ENCODE results near the gene NELL2.
A peak's percentile ranks its signal among the peaks of the same experiment; 100 is the strongest.
"Not testable (repeated sequence)": the region's sequence is repeated elsewhere in the genome, so short reads cannot be mapped to it uniquely, and the experiment has no call there.

Gene NELL2

DNA sequence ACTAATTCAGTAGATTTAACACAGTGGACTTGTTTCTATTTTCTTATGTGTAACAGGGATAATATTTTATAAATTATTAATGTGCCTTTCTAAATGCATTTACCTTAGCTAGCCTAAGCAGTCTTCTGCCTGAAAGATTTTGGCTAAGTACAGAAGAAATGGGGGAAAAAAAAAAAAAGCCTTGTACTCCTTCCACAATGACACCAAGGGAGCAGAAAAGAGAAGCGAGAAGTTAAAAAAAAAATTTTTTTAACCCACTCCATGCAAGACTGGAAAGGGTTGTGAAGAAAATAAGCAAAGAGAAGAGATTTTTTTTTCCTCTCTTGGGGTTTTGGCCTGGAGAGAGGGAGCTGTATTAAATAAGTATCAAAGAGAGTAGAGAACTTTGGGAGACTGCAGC, 28.7 kb downstream of the NELL2 start:
- DNase-seq: no peak

DNA sequence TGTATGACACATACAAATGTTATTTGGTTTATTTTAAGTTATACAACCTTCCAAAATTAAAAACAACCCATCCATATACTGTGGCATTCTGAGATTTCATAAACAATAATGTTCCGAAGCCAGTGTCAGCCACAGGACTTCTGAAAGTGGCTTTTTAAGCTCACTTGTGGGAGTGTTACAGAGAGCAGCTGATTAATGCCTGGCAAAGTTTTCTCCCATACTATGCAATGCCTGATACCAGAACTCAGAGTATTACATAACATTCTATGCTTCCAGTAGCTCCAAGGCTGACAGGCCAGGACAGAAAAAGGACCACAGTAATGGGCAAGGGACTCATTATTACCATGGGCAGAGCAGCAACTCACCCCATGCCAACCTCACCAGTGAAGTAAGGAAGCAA, 29.3 kb downstream of the NELL2 start:
- DNase-seq: no peak

DNA sequence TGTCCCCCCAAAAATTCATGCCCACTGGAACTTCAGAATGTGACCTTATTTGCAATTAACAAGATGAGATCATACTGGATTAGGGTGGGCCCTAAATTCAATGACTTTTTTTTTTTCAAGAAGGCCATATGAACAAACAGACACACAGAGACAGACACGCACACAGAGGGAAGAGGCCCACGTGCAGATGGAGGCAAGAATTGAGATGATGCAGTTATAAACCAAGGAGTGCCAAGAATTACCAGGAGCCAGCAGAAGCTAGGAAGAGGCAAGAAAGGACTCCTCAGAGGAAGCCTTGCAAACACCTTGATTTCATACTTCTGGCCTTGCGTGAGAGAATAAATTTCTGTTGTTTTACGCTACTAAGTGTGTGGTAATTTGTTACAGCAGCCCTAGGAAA, 33.4 kb downstream of the NELL2 start:
- DNase-seq: peak; percentile 10

DNA sequence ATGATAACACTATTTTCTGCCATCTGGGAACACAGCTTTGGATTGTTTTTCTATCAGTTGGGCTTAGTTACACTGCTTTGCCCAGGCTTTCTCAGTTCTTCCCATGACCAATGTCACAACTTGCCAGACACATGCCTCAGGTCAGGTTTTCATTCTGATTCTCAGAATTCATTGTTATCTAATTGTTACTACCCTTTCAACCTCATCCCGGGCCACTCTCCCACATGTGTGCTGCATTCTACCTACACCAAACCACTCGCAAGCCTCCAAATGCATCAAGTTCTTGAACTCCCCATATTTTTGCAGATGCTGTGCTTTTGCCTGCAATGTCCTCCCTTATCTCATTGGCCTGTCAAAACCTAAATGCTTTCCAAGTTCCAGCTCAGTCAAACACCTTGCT, 36.3 kb downstream of the NELL2 start:
- no peak for DNase-seq

DNA sequence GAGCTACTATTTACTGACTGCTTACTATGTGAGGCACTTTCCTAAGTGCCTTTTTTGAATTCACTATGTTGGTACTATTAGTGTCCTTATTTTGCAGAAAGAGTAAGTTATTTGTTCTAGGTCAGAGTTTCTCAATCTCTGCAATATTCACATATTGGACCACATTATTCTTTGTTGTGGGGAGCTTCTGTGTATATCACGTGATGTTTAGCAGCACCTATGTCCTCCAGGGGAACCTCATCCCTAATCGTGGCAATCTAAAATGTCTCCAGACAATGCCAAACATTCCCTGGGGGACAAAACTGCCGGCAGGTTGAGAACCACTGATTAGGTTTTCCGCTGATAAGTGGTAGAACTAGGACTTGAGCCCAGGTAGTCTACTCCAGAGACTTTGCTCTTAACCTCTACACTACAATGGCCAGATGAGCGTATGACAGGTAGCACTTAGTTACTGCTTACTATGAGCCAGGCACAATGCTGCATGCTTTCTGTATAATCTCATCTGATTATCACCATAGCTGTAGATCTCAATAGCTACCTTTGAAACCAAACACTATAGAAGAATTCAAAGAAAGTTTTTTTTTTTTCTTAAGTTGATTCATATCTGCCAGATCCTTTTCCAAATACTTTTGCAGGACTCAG, 38.9 kb downstream of the NELL2 start:
- no peak for DNase-seq

DNA sequence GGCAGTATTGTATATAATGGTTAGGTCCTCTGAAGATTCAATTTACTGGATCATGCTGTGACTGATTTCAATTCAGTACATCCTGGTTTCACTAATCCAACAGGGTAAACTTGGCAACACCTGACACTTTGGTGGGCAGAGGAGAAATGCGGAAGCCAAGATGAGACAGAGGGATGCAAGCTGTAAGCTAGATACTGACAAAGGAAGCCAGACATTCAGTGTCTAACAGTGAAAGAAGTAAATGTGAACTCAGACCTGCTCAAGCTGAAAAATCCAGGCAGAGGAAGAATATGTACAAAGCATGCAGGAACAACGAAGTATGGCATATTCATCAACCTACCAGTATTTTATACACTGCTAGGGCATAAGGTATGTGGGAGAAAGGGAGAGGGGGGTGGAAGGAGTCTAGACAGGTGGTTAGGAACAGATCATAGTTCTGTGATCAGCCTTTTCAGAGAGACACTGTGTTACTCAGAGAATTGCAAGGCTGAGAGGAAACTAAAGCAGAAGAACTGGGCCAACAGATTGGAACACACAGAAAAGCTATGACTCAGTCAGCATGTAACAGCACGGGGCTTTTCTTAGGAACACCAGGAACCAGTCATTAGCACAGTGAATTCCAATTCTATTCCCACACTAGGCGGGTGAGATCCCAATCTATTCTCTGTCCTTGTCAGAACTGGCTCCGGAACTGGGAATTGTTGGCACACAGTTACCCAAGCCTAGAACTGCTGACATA, 40.3 kb downstream of the NELL2 start:
- no peak for DNase-seq

DNA sequence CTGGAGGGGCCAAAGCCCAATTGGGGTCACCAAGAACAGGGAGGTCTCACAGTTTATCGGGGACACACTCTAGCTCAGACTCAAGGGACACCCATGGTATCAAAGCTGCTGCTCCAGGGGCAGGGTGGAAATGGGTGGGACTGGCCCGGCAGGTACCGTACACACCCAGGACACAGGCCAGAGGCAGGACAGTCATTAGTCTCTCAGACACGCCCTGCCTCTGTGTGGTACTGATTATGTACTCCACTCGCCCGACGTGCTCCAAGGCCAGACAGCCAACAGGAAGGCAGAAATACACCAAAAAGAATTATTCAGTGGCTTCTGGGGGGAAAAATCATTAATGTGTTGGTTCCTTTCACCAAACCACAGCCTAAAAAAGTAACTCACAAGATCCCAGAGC, 41.1 kb downstream of the NELL2 start:
- not testable (repeated sequence) for DNase-seq

DNA sequence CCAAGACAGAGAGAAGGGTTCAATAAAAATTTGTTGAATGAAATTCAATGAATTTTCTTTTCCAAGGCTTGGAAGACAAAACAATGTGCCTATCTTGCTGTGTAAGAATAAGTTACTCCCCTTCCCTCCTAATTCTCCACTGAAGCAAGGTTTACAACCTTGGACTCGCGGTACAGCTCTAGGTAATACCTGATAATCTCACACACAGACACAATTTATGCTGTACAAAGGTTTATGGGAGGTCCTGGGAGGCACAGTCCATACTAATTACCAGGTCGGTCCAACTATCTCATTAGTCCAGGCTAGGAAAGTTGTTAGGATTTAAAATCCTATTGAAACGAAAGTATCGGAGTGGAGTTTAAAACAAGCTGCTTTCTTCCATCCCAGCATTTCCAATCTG, 42.6 kb downstream of the NELL2 start:
- DNase-seq: no peak

DNA sequence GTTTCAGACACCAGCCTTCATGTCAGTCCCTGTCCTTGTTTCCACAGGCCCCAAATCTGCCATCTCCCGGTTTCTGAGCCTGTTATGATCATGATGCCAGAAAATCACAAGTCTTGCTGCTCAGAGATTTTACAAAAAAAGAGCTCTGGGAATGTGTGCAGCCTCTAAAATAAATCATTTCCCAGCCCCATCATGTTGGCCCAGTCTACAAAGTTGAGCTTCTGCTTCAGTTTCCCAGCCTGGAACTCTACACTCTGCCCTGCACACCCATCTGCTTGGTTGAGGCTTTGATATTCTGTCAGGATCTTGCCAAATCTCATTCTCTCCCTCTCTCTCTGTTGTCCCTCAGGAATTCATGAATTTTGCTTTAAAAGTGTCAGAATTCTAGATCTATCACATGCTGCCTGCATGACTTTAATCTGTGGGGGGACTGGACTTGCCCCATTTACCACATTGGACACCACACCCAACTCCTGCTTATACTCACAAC, 45.5 kb downstream of the NELL2 start:
- no peak for DNase-seq

DNA sequence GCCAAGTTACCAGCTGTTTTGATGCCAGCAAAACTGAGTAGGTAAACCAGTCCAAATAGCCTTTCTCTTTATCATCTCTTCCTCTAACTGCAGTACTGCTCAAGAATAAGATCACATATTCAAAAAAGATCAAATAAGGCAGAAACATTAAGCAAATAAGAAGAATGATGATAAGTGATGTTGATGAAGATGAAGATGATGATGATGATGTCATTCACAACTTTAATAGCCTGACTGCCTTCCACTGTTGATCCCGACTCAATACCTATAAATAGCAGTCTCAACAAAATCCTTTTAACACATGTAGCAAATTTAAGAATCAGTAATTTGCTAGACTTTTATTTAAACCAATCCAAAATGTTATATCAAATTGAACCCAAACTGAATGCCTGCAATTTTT, 47.1 kb downstream of the NELL2 start:
- DNase-seq: no peak

DNA sequence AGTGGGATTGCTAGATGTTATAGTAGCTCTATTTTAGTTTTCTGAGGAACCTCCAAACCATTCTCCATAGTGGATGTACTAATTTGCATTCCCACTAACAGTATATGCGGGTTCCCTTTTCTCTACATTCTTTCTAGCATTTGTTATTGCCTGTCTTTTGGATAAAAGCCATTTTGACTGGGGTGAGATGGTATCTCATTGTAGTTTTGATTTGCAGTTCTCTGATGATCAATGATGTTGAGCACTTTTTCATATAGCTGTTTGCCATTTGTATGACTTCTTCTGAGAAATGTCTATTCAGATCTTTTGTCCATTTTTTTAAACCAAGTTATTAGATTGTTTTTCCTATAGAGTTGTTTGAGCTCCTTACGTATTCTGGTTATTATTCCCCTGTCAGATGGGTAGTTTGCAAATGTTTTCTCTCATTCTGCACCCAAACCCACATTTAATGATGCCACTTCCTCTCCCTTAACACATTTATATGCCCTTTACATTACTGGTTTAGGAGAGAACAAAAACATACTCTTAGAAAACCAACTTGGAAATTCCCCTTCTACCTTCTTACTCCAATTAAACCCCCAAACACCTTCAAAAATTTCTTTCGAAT, 48.2 kb downstream of the NELL2 start:
- DNase-seq: no peak

DNA sequence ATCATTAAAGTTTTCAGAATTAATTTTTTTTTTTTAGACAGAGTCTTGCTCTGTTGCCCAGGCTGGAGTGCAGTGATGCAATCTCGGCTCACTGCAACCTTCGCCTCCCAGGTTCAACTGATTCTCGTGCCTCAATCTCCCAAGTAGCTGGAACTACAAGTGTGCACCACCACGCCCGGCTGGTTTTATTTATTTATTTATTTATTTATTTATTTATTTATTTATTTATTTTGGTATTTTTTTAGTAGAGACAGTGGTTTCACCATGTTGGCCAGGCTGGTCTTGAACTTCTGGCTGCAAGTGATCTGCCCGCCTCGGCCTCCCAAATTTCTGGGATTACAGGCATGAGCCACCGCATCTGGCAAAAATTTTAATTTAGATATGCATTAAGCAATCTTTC, 54.4 kb downstream of the NELL2 start:
- not testable (repeated sequence) for DNase-seq

DNA sequence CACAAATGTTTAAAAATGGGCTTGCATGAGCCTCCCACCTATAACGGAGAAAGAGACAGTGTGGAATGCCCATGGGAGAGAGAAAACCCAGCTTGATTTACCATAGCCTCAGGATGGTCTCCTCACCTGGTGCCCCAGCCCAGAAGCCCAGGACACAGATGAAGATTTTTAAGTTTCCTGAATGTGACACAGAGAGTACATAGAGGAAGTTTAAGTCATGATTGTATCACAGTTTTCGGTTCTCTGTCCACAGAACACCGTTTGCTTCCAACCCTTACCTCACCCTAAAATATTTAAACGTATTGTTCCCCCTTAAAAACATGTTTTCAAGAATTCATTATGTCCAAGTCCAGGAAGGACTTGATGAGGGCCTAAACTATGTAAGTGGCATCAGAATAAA, 56.2 kb downstream of the NELL2 start:
- DNase-seq: no peak

DNA sequence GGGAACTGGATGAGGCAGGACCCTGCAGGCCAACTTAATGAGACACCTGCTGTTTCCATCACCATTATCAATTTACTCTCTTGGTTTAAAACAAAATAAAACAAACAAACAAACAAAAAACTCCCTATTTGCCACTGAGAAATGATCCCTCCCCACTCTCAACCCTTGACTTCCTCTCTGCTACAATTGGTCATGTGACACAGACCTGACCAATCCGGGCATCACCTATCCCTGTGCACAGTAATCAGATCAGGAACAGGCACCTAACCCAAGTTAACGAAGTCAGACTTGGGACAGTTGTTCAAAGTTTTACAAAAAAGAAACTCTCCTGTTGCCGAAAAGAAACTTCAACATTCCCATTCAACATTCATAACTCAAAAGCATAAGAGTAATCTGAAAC, 58.4 kb downstream of the NELL2 start:
- DNase-seq: no peak

DNA sequence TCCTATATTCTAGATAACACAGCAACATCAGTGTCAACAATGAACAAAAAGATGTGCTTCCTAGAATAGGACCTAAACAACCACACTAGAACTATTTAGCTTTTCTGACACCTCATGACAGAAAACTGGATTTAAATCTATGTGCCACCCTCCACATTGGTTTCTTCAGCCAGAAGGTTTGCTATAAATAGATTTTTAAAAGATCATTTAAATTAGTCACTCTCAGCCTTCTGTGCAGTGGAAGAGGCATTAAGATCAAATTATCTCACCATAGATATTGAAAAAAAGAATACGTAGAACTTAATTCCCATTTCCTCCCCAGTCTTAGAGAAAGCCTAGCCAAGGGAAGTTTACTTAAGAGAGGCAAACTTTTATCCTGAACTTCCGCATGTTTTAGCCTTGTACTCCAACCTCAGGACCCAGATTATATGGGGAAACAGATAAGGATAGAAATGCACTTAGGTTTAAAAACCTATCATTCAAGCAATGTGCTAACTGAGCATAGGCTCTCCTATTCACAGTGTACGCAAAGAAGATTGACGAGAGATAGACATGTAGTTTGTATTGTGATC, 59.6 kb downstream of the NELL2 start:
- no peak for DNase-seq

DNA sequence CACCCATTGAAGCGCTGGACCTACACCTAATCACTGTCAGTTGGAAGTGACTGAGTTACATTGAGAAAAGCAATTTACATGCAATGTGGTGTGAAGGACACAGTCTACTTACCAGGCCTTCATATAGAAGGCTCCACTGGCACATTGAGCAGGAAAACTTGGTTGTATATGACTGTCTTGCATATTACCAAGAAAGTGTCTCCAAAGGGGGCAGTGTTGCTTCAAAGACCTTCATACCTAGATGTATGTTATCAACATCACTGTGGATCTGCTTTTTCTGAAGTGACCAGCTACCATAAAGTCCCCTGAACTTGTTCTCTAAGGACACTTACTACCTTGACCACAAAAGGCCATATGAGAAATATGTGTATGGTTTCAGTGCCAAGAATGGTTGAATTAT, 64.1 kb downstream of the NELL2 start:
- no peak for DNase-seq

DNA sequence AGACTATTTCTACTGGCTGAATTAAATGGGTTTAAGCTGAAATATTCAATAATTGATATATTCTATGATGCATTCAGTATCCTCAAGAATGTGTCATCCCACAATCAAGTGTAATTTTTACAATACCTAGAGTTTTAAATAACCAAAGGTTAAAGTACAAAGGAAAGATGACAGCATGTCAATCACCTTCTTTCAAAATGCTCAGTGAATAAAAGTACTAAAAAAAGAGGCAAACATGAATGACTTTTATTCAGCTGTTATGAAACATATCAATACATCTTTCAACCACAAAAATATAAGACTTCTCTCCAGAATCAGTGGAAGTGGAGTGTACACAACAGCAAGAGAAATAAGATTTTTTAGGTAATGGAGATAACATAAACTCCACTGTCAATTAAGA, 72.0 kb downstream of the NELL2 start:
- DNase-seq: no peak

DNA sequence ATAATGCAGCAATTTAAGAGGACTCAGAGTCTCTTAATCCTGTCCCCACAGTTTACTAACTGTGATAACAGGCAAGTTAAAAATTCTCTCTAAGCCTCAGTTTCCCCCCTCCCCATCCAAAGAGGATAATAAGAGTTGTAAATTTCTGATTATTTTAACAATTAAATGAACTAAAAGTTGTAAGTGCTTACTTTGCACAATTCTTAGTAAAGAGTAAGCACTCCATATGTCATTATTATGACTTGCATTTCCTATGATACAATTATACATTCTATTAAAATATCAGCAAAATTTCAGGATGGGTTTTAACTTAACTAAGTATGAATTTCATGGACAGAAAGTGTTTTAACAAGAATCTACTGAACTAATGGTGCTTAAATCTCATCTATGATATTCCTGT, 80.1 kb downstream of the NELL2 start:
- no peak for DNase-seq

DNA sequence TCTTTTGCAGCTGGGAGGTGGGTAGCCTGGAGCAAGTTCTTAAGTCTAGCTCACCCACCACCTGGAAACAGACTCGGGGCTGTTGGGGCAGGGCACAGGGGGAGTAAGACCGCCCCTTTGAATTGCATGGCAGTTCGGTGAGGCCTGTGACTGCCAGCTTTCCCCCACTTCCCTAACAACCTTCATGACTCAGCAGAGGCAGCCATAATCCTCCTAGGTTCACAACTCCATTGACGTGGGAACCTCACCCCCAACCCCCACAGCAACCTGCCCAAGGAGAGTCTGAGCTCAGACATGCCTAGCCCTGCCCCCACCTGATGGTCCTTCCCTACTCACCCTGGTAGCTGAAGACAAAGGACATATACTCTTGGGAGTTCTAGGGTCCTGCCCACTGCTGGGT, 87.4 kb downstream of the NELL2 start:
- no peak for DNase-seq

DNA sequence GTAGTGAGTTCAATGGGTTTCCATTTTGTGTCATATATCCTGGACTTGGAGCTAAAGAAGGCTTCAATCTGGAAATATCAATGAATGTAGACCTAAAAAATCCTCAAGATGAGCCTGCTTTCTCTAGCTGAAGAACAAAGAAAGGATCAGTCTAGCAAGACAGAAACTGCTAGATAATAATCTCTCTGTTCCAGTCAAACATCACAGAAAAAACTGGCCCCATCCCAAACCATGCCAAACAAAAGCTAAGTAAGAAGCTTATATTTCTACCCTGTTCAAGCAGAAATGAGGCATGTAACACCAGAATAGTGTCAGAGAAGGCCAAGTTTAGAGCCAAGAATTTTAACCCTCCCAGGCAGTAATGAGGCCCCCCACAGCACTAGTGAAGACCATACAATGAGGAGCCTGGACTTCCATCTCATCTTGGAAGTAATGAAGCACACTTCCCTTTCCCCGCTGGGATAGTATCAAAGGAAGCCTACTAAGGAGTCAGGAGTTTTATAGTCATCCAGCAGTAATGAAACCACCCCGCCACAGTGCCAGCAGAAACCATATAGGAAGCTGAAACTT, 95.8 kb downstream of the NELL2 start:
- DNase-seq: no peak

DNA sequence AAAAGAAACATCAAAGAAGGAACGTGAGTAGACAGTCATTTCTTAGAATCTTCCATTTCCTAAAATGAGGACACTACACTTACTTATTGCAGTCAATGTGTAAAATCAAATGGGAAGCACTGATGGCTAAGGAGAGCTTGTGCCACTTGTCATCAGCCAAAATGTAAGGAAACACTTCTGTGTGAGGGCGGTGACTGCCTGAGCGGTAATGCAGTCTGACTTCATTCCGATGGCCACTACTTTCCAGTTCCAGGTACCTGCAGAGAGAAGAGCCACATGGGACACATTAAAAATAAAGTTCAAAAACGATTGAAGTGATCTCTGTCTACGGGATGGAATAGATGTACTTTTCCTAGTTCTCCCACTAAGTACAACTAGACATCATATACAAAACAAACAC, 96.3 kb downstream of the NELL2 start:
- DNase-seq: no peak

DNA sequence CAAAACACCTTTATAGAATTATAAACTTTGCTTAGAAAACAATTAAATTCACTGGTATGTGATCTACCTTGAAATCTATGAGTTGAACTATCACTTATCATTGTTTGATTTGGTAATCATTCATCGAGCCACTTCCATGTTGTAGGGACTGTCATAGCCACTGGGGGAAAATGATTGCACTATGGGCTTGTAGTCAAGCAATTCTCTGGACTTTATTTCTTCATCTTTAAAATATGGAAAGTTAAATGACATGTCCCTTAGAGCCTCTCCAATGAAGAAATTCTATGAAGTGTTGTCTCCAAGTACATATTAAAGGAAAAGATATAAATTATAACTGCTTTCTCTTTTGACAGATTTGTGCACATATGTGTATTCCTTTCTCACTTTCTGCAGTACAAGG, 97.3 kb downstream of the NELL2 start:
- no peak for DNase-seq

DNA sequence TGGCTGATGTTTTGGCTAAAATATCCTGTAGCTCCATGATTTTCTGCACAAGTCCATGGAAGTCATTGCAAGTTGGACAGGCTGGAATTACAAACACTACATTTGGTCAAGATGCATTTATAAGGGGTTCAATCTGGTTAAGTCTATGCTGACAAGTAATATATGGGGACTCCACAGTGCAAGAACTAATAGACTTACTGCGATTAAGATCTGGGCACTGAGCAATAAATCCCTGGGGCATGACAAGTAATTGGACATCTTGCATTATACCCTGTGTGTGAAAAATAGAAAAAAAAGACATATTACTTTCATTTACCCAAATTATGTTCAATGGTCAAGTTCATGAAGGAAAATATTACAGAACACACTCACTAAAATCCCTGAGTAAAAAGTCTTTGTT, 99.1 kb downstream of the NELL2 start:
- DNase-seq: no peak

DNA sequence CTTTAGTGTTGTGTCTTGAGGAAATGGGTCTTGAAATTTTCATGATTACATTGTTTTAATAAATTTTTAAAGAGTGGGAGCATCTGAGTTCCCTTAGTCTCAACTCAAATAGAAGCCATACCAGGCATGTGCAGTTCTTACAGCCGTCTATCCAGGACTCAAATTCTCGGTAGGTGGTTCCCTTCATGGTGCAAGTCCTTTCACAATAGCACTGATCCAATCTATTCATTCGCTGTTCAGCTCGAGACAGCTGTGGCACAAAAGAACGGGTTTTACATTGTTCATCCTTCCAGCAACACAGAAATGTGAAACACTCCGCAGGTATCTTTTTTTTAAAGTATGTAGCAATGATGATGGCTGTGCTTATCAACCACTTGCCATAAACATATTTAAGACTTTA, 100.2 kb downstream of the NELL2 start:
- DNase-seq: no peak
